NOMO-1 treated with dmso at 0.1 percent for 144 hours (cell line): ENCODE measurements around the gene KCNAB3.

ENCODE experiments used
- DNase-seq: peaks from one replicate; lab custom pipeline; 2025; ENCODE audit not compliant: unreplicated experiment; lab: John Stamatoyannopoulos, UW

Gene KCNAB3

GRCh38 chr17:7881276-7882054 lies 48.2 kb downstream of the KCNAB3 start:
- DNase-seq, result peak; percentile 29

GRCh38 chr17:7880076-7880868 lies 49.4 kb downstream of the KCNAB3 start:
- peak; percentile 33 for DNase-seq

- DNase-seq, result no peak
Observed at GRCh38 chr17:7878234-7878633, 51.4 kb downstream of the KCNAB3 start.

GRCh38 chr17:7875804-7876370 lies 53.8 kb downstream of the KCNAB3 start:
- no peak for DNase-seq

- no peak for DNase-seq
Observed at GRCh38 chr17:7873051-7873450, 56.6 kb downstream of the KCNAB3 start.
